GM12878 (cell line): ENCODE data around the gene F12. TPM values are rescaled to one million over a fixed set of nuclear protein-coding genes. Genes with fewer than 3 reads are reported as not detected.

ENCODE experiments used
- ATF3 ChIP-seq: IDR thresholded peaks from 2 replicates; pipeline ENCODE4 v1.6.1; 2011; ENCODE audit warnings: low read depth, mild to moderate bottlenecking, low read length, moderate library complexity, borderline replicate concordance; ENCODE audit errors: extremely low read depth
- ATF7 ChIP-seq: fragments of 450-650 bp; IDR thresholded peaks from 2 replicates; pipeline ENCODE4 v1.6.1; 2016; ENCODE audit warnings: low read depth, mild to moderate bottlenecking
- IKZF1 ChIP-seq: fragments of 450-650 bp; conservative IDR thresholded peaks from 2 replicates; pipeline ENCODE4 v1.6.1; 2017; ENCODE audit warnings: antibody characterized with exemption, mild to moderate bottlenecking
- KAT2A ChIP-seq: conservative IDR thresholded peaks from 2 replicates; pipeline ENCODE4 v1.6.1; 2011; ENCODE audit warnings: low read depth, low read length; ENCODE audit not compliant: control insufficient read depth
- KLF5 ChIP-seq: fragments of 450-650 bp; IDR thresholded peaks from 2 replicates; pipeline ENCODE4 v1.6.1; 2014; ENCODE audit warnings: mild to moderate bottlenecking; ENCODE audit not compliant: partially characterized antibody
- MAX ChIP-seq: IDR thresholded peaks from 2 replicates; pipeline ENCODE4 v1.6.1; 2012; ENCODE audit warnings: low read depth, low read length, improper control_type of control experiment
- MEF2B ChIP-seq: fragments of 450-650 bp; IDR thresholded peaks from 2 replicates; pipeline ENCODE4 v1.6.1; 2018; ENCODE audit warnings: mild to moderate bottlenecking, moderate library complexity; ENCODE audit not compliant: partially characterized antibody, poor library complexity, severe bottlenecking
- POLR2AphosphoS2 ChIP-seq: IDR thresholded peaks from 2 replicates; pipeline ENCODE4 v1.6.1; 2011; ENCODE audit warnings: low read depth, mild to moderate bottlenecking, low read length, improper control_type of control experiment, moderate library complexity
- REST ChIP-seq: IDR thresholded peaks from 2 replicates; pipeline ENCODE4 v1.6.1; 2012; ENCODE audit warnings: mild to moderate bottlenecking, low read depth, low read length
- SIX5 ChIP-seq: IDR thresholded peaks from 2 replicates; pipeline ENCODE4 v1.6.1; 2011; ENCODE audit warnings: mild to moderate bottlenecking, low read depth, low read length, moderate library complexity; ENCODE audit not compliant: severe bottlenecking
- SP1 ChIP-seq: IDR thresholded peaks from one replicate; pipeline ENCODE4 v1.6.1; 2011; ENCODE audit warnings: low read depth, low read length
- TCF7 ChIP-seq: IDR thresholded peaks from 2 replicates; pipeline ENCODE4 v1.6.1; 2014; ENCODE audit warnings: antibody characterized with exemption, borderline replicate concordance
- ZNF384 ChIP-seq: IDR thresholded peaks from 2 replicates; pipeline ENCODE4 v1.6.1; 2012; ENCODE audit warnings: low read depth, mild to moderate bottlenecking, low read length, improper control_type of control experiment, borderline replicate concordance
- polyA plus RNA-seq, 11 experiments: library from polyadenylated mRNA; depleted of rRNA in 4 of 11; unstranded in 6 of 11; stranded (reverse) in 5 of 11; fragments of >200 nt; fragmentation: Nextera tagmentation in 4 of 11; fragmentation: Illumina TruSeq in 1 of 11; extraction: Ambion mirVana in 4 of 11; extraction: Trizol in 1 of 11; gene quantifications; 1 replicate in 1 of 11; 2 replicates in 10 of 11; pipeline versions ENCODE4 v1.2.1 to v1.2.3, GENCODE V29; 2011 to 2016; ENCODE audit warnings: inconsistent platforms in 2 of 11, missing spikeins in 2 of 11, low read depth in 1 of 11
- total RNA-seq, 4 experiments: library from RNA; depleted of rRNA in 3 of 4; stranded (reverse); fragments of >200 nt in 3 of 4; fragmentation: Illumina TruSeq in 1 of 4; extraction: Trizol in 1 of 4; gene quantifications; 2 replicates each; pipeline versions ENCODE4 v1.2.1 to v1.2.3, GENCODE V29; 2013 to 2021
- TF ChIP-seq, protein P1 (sequence below): fragments of 450-650 bp; formaldehyde crosslinking; IDR thresholded peaks from 2 replicates; pipeline ENCODE4 v1.4.0; 2022; ENCODE audit warnings: mild to moderate bottlenecking, moderate library complexity
- TF ChIP-seq, protein P2 (sequence below): fragments of 450-650 bp; IDR thresholded peaks from 2 replicates; pipeline ENCODE4 v1.6.1; 2014; ENCODE audit warnings: mild to moderate bottlenecking
- TF ChIP-seq, protein P3 (sequence below): fragments of 450-650 bp; conservative IDR thresholded peaks from 2 replicates; pipeline ENCODE4 v1.6.1; 2017; ENCODE audit warnings: mild to moderate bottlenecking, moderate library complexity

Gene F12
- total and polyA plus RNA-seq, 10 of the 15 experiments (the other 5 are each of a cell fraction or from before 2014, with no cell fraction given), result 0.25 to 11.3 (median 5.5) TPM

DNA sequence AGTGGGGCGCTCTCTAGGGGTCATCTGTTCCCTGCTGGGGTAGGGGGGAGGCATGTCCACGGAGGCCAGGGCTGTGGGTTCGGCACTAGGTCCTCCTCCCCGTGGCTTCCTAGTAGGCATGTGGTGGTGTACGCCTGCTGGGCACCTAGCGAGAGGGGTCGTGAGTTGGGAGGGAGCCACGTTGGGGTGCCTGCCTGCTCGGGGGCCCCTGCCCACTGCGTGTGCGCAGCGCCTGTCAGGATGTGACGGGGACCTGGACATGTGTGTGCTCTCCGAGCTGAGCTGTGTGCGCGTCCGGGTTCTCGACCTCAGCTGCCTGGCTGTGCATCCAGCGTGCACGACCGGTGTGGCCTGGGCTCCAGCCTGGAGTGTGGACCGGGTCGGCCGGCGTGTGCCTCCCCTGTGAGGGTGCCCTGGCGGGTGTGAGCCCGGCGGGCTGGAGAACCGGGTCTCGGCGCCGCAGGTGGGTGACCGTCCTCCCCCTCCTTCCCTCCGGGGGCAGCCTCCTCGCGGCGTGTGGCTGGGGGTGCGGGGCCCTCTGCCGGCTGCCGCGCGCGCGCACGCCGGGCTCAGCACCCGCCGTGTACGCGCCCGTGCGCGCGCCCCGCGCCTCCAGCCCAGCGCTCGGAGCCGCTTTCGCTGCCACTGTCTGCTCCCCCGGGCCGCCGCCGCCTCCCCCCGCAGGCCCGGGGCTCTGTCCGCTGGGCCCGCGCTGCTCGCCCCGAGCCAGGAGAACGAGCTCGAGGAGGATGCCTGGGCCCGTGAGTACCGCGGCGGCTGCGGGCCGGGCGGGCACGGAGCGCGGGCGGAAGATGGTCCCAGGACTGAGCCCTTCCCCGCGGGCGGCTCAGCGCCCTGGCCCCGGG lies 37.1 kb upstream of the F12 start, which contains the start of gene PRR7 (continued):
- TF ChIP-seq ATF3 (no peak), KLF5 (no peak), ZNF384 (no peak), IKZF1 (peak; percentile 75), KAT2A (no peak), TCF7 (no peak), ATF7 (no peak), POLR2AphosphoS2 (no peak; the same call in 1 of the 2 replicates), MEF2B (no peak), MAX (0 out of 2 replicates have a peak, but pooled peaks have one; percentile 34), REST (no peak), SP1 (no peak), SIX5 (no peak)
- TF ChIP-seq, protein P1, sequence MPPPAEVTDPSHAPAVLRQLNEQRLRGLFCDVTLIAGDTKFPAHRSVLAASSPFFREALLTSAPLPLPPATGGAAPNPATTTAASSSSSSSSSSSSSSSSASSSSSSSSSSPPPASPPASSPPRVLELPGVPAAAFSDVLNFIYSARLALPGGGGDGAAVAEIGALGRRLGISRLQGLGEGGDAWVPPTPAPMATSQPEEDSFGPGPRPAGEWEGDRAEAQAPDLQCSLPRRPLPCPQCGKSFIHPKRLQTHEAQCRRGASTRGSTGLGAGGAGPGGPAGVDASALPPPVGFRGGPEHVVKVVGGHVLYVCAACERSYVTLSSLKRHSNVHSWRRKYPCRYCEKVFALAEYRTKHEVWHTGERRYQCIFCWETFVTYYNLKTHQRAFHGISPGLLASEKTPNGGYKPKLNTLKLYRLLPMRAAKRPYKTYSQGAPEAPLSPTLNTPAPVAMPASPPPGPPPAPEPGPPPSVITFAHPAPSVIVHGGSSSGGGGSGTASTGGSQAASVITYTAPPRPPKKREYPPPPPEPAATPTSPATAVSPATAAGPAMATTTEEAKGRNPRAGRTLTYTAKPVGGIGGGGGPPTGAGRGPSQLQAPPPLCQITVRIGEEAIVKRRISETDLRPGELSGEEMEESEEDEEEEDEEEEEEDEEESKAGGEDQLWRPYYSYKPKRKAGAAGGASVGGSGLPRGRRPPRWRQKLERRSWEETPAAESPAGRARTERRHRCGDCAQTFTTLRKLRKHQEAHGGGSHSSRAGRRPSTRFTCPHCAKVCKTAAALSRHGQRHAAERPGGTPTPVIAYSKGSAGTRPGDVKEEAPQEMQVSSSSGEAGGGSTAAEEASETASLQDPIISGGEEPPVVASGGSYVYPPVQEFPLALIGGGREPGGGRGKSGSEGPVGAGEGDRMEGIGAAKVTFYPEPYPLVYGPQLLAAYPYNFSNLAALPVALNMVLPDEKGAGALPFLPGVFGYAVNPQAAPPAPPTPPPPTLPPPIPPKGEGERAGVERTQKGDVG (CRISPR knock-in tag), result no peak
- TF ChIP-seq, protein P2, sequence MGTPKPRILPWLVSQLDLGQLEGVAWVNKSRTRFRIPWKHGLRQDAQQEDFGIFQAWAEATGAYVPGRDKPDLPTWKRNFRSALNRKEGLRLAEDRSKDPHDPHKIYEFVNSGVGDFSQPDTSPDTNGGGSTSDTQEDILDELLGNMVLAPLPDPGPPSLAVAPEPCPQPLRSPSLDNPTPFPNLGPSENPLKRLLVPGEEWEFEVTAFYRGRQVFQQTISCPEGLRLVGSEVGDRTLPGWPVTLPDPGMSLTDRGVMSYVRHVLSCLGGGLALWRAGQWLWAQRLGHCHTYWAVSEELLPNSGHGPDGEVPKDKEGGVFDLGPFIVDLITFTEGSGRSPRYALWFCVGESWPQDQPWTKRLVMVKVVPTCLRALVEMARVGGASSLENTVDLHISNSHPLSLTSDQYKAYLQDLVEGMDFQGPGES, result no peak
- TF ChIP-seq, protein P3, sequence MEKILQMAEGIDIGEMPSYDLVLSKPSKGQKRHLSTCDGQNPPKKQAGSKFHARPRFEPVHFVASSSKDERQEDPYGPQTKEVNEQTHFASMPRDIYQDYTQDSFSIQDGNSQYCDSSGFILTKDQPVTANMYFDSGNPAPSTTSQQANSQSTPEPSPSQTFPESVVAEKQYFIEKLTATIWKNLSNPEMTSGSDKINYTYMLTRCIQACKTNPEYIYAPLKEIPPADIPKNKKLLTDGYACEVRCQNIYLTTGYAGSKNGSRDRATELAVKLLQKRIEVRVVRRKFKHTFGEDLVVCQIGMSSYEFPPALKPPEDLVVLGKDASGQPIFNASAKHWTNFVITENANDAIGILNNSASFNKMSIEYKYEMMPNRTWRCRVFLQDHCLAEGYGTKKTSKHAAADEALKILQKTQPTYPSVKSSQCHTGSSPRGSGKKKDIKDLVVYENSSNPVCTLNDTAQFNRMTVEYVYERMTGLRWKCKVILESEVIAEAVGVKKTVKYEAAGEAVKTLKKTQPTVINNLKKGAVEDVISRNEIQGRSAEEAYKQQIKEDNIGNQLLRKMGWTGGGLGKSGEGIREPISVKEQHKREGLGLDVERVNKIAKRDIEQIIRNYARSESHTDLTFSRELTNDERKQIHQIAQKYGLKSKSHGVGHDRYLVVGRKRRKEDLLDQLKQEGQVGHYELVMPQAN, result peak; percentile 42; the same call in 1 of the 2 replicates
